ENCODE data around the gene C1QA. TPM values are rescaled to one million over a fixed set of nuclear protein-coding genes. Genes with fewer than 3 reads are reported as not detected.

Gene C1QA
- total RNA-seq, 1 donor: not detected

DNA sequence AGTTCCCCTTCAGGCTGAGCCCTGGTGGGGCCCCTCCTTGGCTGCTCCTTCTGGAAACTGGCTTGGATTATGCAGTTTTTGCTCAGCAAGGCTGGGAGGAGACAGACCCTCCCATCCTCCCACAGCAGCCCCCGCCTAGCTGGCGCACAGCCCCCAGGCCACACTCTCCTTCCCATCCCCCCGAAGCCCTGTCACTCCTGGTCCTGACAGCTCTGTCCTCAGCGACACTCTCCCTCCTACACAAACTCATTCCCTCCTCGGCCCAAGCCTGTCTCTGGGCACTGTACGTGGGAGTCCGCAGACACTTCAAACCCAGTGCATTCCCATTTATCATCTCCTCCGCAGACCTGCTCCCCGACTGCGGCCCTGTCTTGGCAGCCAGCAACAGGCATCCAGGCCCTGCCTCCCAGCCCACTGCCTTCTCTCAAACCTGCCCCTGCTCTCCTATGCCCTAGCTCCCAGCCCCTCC lies 49.2 kb downstream of the C1QA start:
- no peak overlapping the region for H3K4me3 ChIP-seq (ENCODE audit: low read depth, low read length)
- TF ChIP-seq CTCF (IDR thresholded peaks at IDR 0.05; ENCODE audit: insufficient read depth, low read length): no peak
- no peak for DNase-seq (ENCODE audit: low read depth)

GRCh38 chr1:22687191-22687590 lies 50.8 kb downstream of the C1QA start:
- no peak overlapping the region for H3K4me3 ChIP-seq (ENCODE audit: low read depth, low read length)
- no peak for DNase-seq (ENCODE audit: low read depth)
- TF ChIP-seq CTCF (IDR thresholded peaks at IDR 0.05; ENCODE audit: insufficient read depth, low read length): no peak

DNA sequence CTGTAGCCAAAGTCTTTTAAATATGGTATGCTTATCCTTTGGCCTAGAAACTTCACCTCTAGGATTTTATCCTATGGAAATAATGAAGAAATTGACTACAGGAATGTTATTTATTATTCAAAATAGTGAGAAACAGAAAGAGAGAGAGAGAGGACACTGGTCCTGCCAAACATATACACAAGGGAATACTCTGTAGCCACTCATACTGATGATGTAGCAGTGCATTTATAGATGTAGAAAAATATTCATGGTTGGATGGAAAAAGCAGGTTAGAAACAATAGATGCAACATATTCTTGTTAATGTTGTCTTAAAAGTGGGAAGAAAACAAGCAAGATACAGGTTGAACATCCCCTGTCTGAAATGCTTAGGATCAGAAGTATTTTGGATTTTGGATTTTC lies 52.0 kb downstream of the C1QA start:
- no peak for DNase-seq (ENCODE audit: low read depth)
- no peak overlapping the region for H3K4me3 ChIP-seq (ENCODE audit: low read depth, low read length)
- TF ChIP-seq CTCF (IDR thresholded peaks at IDR 0.05; ENCODE audit: insufficient read depth, low read length): no peak

Small RNA genes within 50 kb of the gene (small RNA-seq; reads per million reads assigned to genes)
- not detected for gene MIR6127

Other genes starting within 250 kb of the C1QA start
- 8.6 and 10.0 TPM in 2 replicates for gene ZBTB40, start 184.8 kb upstream of the C1QA start, total RNA-seq (ENCODE audit: low replicate concordance)
- gene EPHA8, start 73.1 kb upstream of the C1QA start, total RNA-seq (ENCODE audit: low replicate concordance): not detected in 2 replicates
- gene C1QC, start 7.0 kb downstream of the C1QA start, total RNA-seq (ENCODE audit: low replicate concordance): not detected in 2 replicates
- not detected in 2 replicates for gene C1QB, start 16.6 kb downstream of the C1QA start, total RNA-seq (ENCODE audit: low replicate concordance)
- gene EPHB2, start 74.2 kb downstream of the C1QA start, total RNA-seq (ENCODE audit: low replicate concordance): 3.8 and 24.9 TPM in 2 replicates